ENCODE results near the gene BMP15.

BMP15 gene

GRCh38 chrX:50962156-50962555 is 51.6 kb downstream of the BMP15 start:
- Histone ChIP-seq H4K20me1 (no peaks in the 10 kb centered on the region; a peak in 1 of 22 replicates), H3K4me2 (no peak overlapping the region), H3K9ac (no peak overlapping the region), H3K36me3 (no peaks in the 10 kb centered on the region), H3K4me3 (no peak overlapping the region), H3K27ac (no peak overlapping the region), H3K4me1 (peaks cover 0 to 4% (median 0%) of the 10 kb centered on the region in 10 experiments; a peak in 1 of 20 replicates), H3K9me3 (replicated peaks in 1 of 11) (no peaks in the 10 kb centered on the region), H3K27me3 (peaks cover 65 to 93% (median 85%) of the 10 kb centered on the region in 11 experiments)
- no peak for TF ChIP-seq Cebpa-rat (IDR thresholded peaks at IDR 0.05)

GRCh38 chrX:50963842-50964241 is 53.3 kb downstream of the BMP15 start:
- no peaks in the 10 kb centered on the region for H3K36me3 ChIP-seq
- peaks cover 80 to 98% (median 91%) of the 10 kb centered on the region in 11 experiments for H3K27me3 ChIP-seq
- H3K9ac ChIP-seq = no peak overlapping the region
- H3K9me3 ChIP-seq (replicated peaks in 1 of 11) = no peaks in the 10 kb centered on the region
- H3K27ac ChIP-seq = no peak overlapping the region
- H3K4me2 ChIP-seq = no peak overlapping the region
- peaks cover 0 to 2% (median 0%) of the 10 kb centered on the region in 11 experiments; a peak in 1 of 22 replicates for H4K20me1 ChIP-seq
- no peak overlapping the region for H3K4me3 ChIP-seq
- H3K4me1 ChIP-seq = peaks cover 0 to 4% (median 0%) of the 10 kb centered on the region in 10 experiments; a peak in 1 of 20 replicates
- no peak for TF ChIP-seq Cebpa-rat (IDR thresholded peaks at IDR 0.05)

Data from BLaER1 treated with 17β-estradiol and CSF1 and Interleukin-3, amounts not matched to agents 10 nM and 100 nM (cell line).